Caco-2 (cell line): ENCODE measurements around the gene UNC80. TPM values are rescaled to one million over a fixed set of nuclear protein-coding genes. Genes with fewer than 3 reads are reported as not detected.

ENCODE experiments used
- BruUV-seq: library from RNA; stranded (reverse); fragments of 400-500 nt; replicated peaks from 2 replicates; lab custom pipeline; 2021; lab: Mats Ljungman, UMichigan
- CTCF ChIA-PET: fragments of 300-600 bp; sonication (Branson Sonifier 250); formaldehyde crosslinking; loops from one replicate; lab custom pipeline; 2022; ENCODE audit warnings: antibody characterized with exemption; lab: Charles Lee
- POLR2A ChIA-PET: fragments of 300-600 bp; sonication (Branson Sonifier 250); formaldehyde crosslinking; loops from one replicate; lab custom pipeline; 2022; ENCODE audit warnings: antibody characterized with exemption; lab: Charles Lee
- DNase-seq, 2 experiments: peaks; one replicate each; pipeline versions ENCODE4 v3.0.0 to v3.0.0-alpha.2; 2020 to 2022
- H3K27me3 ChIP-seq: replicated peaks from 2 replicates; pipeline ENCODE4 v1.6.0; 2011; ENCODE audit warnings: low read length; ENCODE audit not compliant: control insufficient read depth, insufficient read depth
- H3K36me3 ChIP-seq: 2 replicates; pipeline ENCODE4 v1.5.1; 2011; ENCODE audit warnings: low read length; ENCODE audit not compliant: control insufficient read depth, insufficient read depth
- H3K4me1 ChIP-seq: fragments of 250-450 bp; sonication (Bioruptor Pico); 2 replicates; pipeline ENCODE4 v1.5.1; 2020; ENCODE audit warnings: mild to moderate bottlenecking
- H3K4me3 ChIP-seq: 2 replicates; pipeline ENCODE4 v1.5.1; 2011; ENCODE audit warnings: low read depth, mild to moderate bottlenecking, control low read depth, low read length
- H3K9me3 ChIP-seq: fragments of 250-450 bp; sonication (Bioruptor Pico); 2 replicates; pipeline ENCODE4 v1.5.1; 2020; ENCODE audit warnings: mild to moderate bottlenecking, moderate library complexity
- H3K27ac Mint-ChIP-seq: one replicate; pipeline ENCODE4 v1.8.0; 2022; ENCODE audit warnings: mixed read lengths; ENCODE audit not compliant: unreplicated experiment
- H3K27me3 Mint-ChIP-seq: one replicate; pipeline ENCODE4 v1.8.0; 2022; ENCODE audit warnings: mixed read lengths; ENCODE audit not compliant: insufficient read depth, unreplicated experiment
- H3K36me3 Mint-ChIP-seq: one replicate; pipeline ENCODE4 v1.8.0; 2022; ENCODE audit warnings: mild to moderate bottlenecking, mixed read lengths; ENCODE audit not compliant: insufficient read depth, unreplicated experiment
- H3K4me1 Mint-ChIP-seq: one replicate; pipeline ENCODE4 v1.8.0; 2022; ENCODE audit warnings: low read depth, mixed read lengths; ENCODE audit not compliant: unreplicated experiment
- H3K4me3 Mint-ChIP-seq: one replicate; pipeline ENCODE4 v1.8.0; 2022; ENCODE audit warnings: mild to moderate bottlenecking, moderate library complexity, mixed read lengths; ENCODE audit not compliant: unreplicated experiment
- H3K9me3 Mint-ChIP-seq: one replicate; pipeline ENCODE4 v1.8.0; 2022; ENCODE audit warnings: mixed read lengths; ENCODE audit not compliant: unreplicated experiment
- intact Hi-C: fragments of 100-400 bp; cut with micrococcal nuclease; formaldehyde crosslinking; loops from one replicate; pipeline ENCODE4 v1.10.0; 2022; ENCODE audit not compliant: unreplicated experiment
- total RNA-seq: library from RNA; stranded (reverse); gene quantifications from 2 replicates; pipeline ENCODE4 v1.2.3, GENCODE V29; 2022
- TF ChIP-seq, protein P1 (sequence below), 2 experiments: fragments of 200-600 bp in 1 of 2; IDR thresholded peaks; 1 replicate in 1 of 2; 2 replicates in 1 of 2; pipeline versions ENCODE4 v1.5.1 to v1.8.0; 2011 to 2022; ENCODE audit warnings: antibody characterized with exemption in 1 of 2, control low read depth in 1 of 2, inconsistent platforms in 1 of 2, low read depth in 1 of 2, low read length in 1 of 2, mild to moderate bottlenecking in 1 of 2, moderate library complexity in 1 of 2; ENCODE audit not compliant: insufficient read depth in 1 of 2, severe bottlenecking in 1 of 2, unreplicated experiment in 1 of 2

UNC80 gene
- total RNA-seq, 1 experiment from 2014 or later, result not detected

DNA sequence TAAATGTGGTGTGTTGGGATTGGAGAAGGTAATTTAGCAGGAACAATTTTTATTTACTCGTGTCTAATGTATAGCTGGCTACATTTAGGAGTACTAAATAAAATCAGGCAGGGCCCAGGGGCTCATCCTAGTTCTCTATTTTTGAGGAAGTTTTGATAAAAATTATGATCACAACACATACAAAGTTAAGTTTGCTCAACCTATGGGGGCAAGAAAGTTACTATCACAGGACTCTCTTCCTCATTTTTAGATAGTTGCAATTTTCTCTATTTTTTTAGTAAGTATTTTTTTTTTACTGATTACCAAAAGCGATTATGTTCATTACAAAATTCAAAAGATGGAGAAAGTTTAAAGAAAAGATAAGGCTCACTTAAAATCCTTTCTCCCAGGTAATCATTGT lies 170.8 kb downstream of the UNC80 start:
- no peak overlapping the region for H3K4me3 ChIP-seq
- no peaks in the 10 kb centered on the region for H3K27me3 ChIP-seq
- intact Hi-C loops, result no loop called here
- TF ChIP-seq, protein P1, sequence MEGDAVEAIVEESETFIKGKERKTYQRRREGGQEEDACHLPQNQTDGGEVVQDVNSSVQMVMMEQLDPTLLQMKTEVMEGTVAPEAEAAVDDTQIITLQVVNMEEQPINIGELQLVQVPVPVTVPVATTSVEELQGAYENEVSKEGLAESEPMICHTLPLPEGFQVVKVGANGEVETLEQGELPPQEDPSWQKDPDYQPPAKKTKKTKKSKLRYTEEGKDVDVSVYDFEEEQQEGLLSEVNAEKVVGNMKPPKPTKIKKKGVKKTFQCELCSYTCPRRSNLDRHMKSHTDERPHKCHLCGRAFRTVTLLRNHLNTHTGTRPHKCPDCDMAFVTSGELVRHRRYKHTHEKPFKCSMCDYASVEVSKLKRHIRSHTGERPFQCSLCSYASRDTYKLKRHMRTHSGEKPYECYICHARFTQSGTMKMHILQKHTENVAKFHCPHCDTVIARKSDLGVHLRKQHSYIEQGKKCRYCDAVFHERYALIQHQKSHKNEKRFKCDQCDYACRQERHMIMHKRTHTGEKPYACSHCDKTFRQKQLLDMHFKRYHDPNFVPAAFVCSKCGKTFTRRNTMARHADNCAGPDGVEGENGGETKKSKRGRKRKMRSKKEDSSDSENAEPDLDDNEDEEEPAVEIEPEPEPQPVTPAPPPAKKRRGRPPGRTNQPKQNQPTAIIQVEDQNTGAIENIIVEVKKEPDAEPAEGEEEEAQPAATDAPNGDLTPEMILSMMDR (IDR thresholded peaks at IDR 0.05; ENCODE audit: insufficient read depth in 1 of 2, low read depth in 1 of 2, low read length in 1 of 2, severe bottlenecking in 1 of 2, unreplicated experiment in 1 of 2), result no peak
- no peak overlapping the region for H3K4me3 Mint-ChIP-seq
- ChIA-PET CTCF (interaction anchor here (0.9 kb wide), 1 partner anchor 19 kb away, joined by 4 read pairs; no protein-coding TSS in a partner anchor), POLR2A (interaction anchor here (0.7 kb wide), 1 partner anchor 11 kb away, joined by 3 read pairs; no protein-coding TSS in a partner anchor)
- H3K9me3 Mint-ChIP-seq, result no peaks in the 10 kb centered on the region
- no peaks in the 10 kb centered on the region for H3K9me3 ChIP-seq
- H3K27me3 Mint-ChIP-seq, result peaks cover 10% of the 10 kb centered on the region
- no peak overlapping the region for H3K27ac Mint-ChIP-seq
- no peaks in the 10 kb centered on the region for H3K4me1 Mint-ChIP-seq
- H3K36me3 ChIP-seq, result no peaks in the 10 kb centered on the region
- no peak for DNase-seq
- H3K4me1 ChIP-seq, result no peaks in the 10 kb centered on the region
- no TSS peak for BruUV-seq
- no peaks in the 10 kb centered on the region for H3K36me3 Mint-ChIP-seq

DNA sequence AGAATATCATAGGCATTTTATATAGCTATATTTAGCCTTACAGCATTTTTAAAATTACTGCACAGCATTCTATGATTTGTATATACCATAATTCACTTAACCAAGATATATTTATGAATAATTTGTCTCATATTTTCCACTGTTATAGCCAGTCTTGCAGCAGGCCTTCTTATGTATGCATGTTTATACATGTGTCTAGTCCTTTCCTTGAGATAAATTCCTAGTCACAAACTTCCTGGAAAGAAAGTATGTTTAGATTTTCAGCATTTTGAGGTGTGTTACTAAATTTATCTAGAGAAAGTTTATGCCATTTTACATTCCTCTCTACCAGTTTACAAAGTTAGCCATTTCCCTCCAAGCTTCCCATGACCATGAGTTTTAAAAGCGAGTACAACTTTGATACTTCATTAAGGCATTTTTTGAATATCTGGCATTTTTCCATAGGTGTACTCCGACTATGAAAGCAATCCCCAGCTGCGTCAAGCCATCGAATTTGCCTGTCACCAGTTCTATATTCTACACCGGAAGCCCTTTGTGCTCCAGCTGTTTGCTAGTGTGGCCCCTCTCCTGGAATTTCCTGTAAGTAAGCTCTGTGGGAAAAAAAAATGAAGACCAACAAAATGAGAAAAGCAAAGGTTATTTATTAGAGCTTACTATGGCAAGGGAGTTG lies 171.4 kb downstream of the UNC80 start:
- H3K9me3 Mint-ChIP-seq, result no peaks in the 10 kb centered on the region
- BruUV-seq, result no TSS peak
- no peaks in the 10 kb centered on the region for H3K36me3 Mint-ChIP-seq
- CTCF ChIA-PET, result interaction anchor here (0.9 kb wide), 1 partner anchor 18 kb away, joined by 4 read pairs; no protein-coding TSS in a partner anchor
- no peaks in the 10 kb centered on the region for H3K9me3 ChIP-seq
- H3K27me3 Mint-ChIP-seq, result peaks cover 10% of the 10 kb centered on the region
- no peaks in the 10 kb centered on the region for H3K36me3 ChIP-seq
- POLR2A ChIA-PET, result interaction anchor here (0.7 kb wide), 1 partner anchor 10 kb away, joined by 3 read pairs; no protein-coding TSS in a partner anchor
- TF ChIP-seq, protein P1 (IDR thresholded peaks at IDR 0.05; ENCODE audit: insufficient read depth in 1 of 2, low read depth in 1 of 2, low read length in 1 of 2, severe bottlenecking in 1 of 2, unreplicated experiment in 1 of 2), result no peak
- intact Hi-C loops, result no loop called here
- no peak overlapping the region for H3K27ac Mint-ChIP-seq
- no peaks in the 10 kb centered on the region for H3K27me3 ChIP-seq
- H3K4me3 ChIP-seq, result no peak overlapping the region
- no peaks in the 10 kb centered on the region for H3K4me1 Mint-ChIP-seq
- H3K4me3 Mint-ChIP-seq, result no peak overlapping the region
- no peak for DNase-seq
- no peaks in the 10 kb centered on the region for H3K4me1 ChIP-seq

DNA sequence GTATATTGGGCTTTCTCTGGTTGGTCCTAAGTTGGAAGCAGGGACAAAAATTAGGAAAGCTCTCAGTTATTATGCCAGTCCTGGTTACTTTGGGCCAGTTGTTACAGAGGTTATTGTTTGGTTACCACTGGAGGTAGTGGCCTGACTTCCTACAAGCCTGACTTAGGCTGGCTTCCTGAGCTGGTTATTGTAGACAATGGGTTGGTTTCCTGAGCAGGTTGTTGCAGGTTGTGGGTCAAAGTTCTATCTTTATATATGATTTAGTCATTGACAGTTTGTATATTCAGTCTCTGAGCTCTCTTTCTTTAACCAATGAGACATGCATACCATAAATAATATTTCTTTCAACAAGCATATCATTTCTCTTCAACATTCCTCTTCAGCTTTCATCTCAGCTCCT lies 172.1 kb downstream of the UNC80 start:
- no TSS peak for BruUV-seq
- no peak for DNase-seq
- H3K36me3 ChIP-seq, result no peaks in the 10 kb centered on the region
- no peaks in the 10 kb centered on the region for H3K36me3 Mint-ChIP-seq
- TF ChIP-seq, protein P1 (IDR thresholded peaks at IDR 0.05; ENCODE audit: insufficient read depth in 1 of 2, low read depth in 1 of 2, low read length in 1 of 2, severe bottlenecking in 1 of 2, unreplicated experiment in 1 of 2), result no peak
- H3K27me3 Mint-ChIP-seq, result peaks cover 7% of the 10 kb centered on the region
- no peak overlapping the region for H3K27ac Mint-ChIP-seq
- H3K27me3 ChIP-seq, result no peaks in the 10 kb centered on the region
- no peaks in the 10 kb centered on the region for H3K9me3 Mint-ChIP-seq
- no peak overlapping the region for H3K4me3 Mint-ChIP-seq
- CTCF ChIA-PET, result no interaction called here
- H3K4me1 Mint-ChIP-seq, result no peaks in the 10 kb centered on the region
- intact Hi-C loops, result no loop called here
- no peaks in the 10 kb centered on the region for H3K9me3 ChIP-seq
- no peak overlapping the region for H3K4me3 ChIP-seq
- no peaks in the 10 kb centered on the region for H3K4me1 ChIP-seq
- POLR2A ChIA-PET, result no interaction called here
